IMR-90 (cell line): ENCODE measurements around the gene GPC6. TPM values are rescaled to one million over a fixed set of nuclear protein-coding genes. Genes with fewer than 3 reads are reported as not detected.

Experiments
- ATAC-seq: fragments of 200-7000 bp; cut with Tn5 transposase; 2 replicates; pipeline ENCODE4 v1.9.1; 2020; ENCODE audit warnings: low read depth, mild to moderate bottlenecking, moderate library complexity
- BruUV-seq: library from RNA; stranded (reverse); fragments of 400-500 nt; replicated peaks from 2 replicates; lab custom pipeline; 2021; lab: Mats Ljungman, UMichigan
- CTCF ChIA-PET: fragments of 300-600 bp; formaldehyde crosslinking; extraction: SDS; loops from one replicate; lab custom pipeline; 2021; ENCODE audit warnings: antibody characterized with exemption; lab: Yijun Ruan, JAX
- POLR2A ChIA-PET: fragments of 300-600 bp; sonication (Branson Sonifier 250); formaldehyde crosslinking; loops from one replicate; lab custom pipeline; 2022; ENCODE audit warnings: antibody characterized with exemption; ENCODE audit not compliant: unreplicated experiment; lab: Charles Lee
- DNase-seq: peaks from one replicate; pipeline ENCODE4 v3.0.0; 2013
- H2AFZ ChIP-seq: replicated peaks from 2 replicates; pipeline ENCODE3; 2013; ENCODE audit warnings: low read length, mild to moderate bottlenecking; ENCODE audit not compliant: poor library complexity
- H2AK5ac ChIP-seq: 2 replicates; pipeline ENCODE4 v1.6.1; 2013; ENCODE audit warnings: low read depth, low read length, inconsistent platforms
- H2AK9ac ChIP-seq: replicated peaks from 2 replicates; pipeline ENCODE3; 2013; ENCODE audit warnings: mild to moderate bottlenecking, low read depth, low read length, moderate library complexity; ENCODE audit not compliant: poor library complexity
- H2BK120ac ChIP-seq: 2 replicates; pipeline ENCODE4 v1.6.1; 2013; ENCODE audit warnings: low read depth, low read length, inconsistent platforms
- H2BK15ac ChIP-seq: 3 replicates; pipeline ENCODE4 v1.6.1; 2013; ENCODE audit warnings: low read depth, low read length, inconsistent platforms
- H2BK20ac ChIP-seq: 2 replicates; pipeline ENCODE4 v1.6.1; 2013; ENCODE audit warnings: low read depth, mild to moderate bottlenecking, inconsistent platforms, low read length, moderate library complexity
- H2BK5ac ChIP-seq: 2 replicates; pipeline ENCODE4 v1.6.1; 2013; ENCODE audit warnings: mild to moderate bottlenecking, low read depth, low read length, inconsistent platforms; ENCODE audit not compliant: poor library complexity, severe bottlenecking
- H3K14ac ChIP-seq: replicated peaks from 2 replicates; pipeline ENCODE4 v1.6.1; 2013; ENCODE audit warnings: low read depth, low read length, inconsistent platforms
- H3K18ac ChIP-seq: 2 replicates; pipeline ENCODE4 v1.6.1; 2013; ENCODE audit warnings: low read depth, low read length, control low read depth
- H3K23ac ChIP-seq: 2 replicates; pipeline ENCODE4 v1.6.1; 2013; ENCODE audit warnings: low read depth, low read length, inconsistent platforms
- H3K27ac ChIP-seq: 2 replicates; pipeline ENCODE4 v1.5.1; 2013; ENCODE audit warnings: mild to moderate bottlenecking, control low read depth, low read length; ENCODE audit not compliant: insufficient read depth
- H3K27me3 ChIP-seq: 2 replicates; pipeline ENCODE4 v1.6.1; 2013; ENCODE audit warnings: low read length; ENCODE audit not compliant: control insufficient read depth, insufficient read depth
- H3K36me3 ChIP-seq: 2 replicates; pipeline ENCODE4 v1.6.1; 2013; ENCODE audit warnings: low read length, mixed read lengths; ENCODE audit not compliant: control insufficient read depth, insufficient read depth
- H3K4ac ChIP-seq: 2 replicates; pipeline ENCODE4 v1.6.1; 2013; ENCODE audit warnings: low read depth, low read length, inconsistent platforms
- H3K4me1 ChIP-seq: 2 replicates; pipeline ENCODE4 v1.6.1; 2013; ENCODE audit warnings: low read length, mixed read lengths; ENCODE audit not compliant: control insufficient read depth, insufficient read depth
- H3K4me2 ChIP-seq: 2 replicates; pipeline ENCODE4 v1.6.1; 2013; ENCODE audit warnings: low read depth, mild to moderate bottlenecking, control low read depth, low read length, moderate library complexity
- H3K4me3 ChIP-seq: 2 replicates; pipeline ENCODE4 v1.5.1; 2013; ENCODE audit warnings: low read depth, mild to moderate bottlenecking, control low read depth, low read length, moderate library complexity; ENCODE audit not compliant: insufficient read depth
- H3K56ac ChIP-seq: 2 replicates; pipeline ENCODE4 v1.6.1; 2013; ENCODE audit warnings: low read length, inconsistent platforms; ENCODE audit not compliant: insufficient read depth; ENCODE audit errors: extremely low read depth
- H3K79me1 ChIP-seq, 2 experiments: 2 replicates each; pipeline ENCODE4 v1.6.1; 2013; ENCODE audit warnings: low read length in 2 of 2, inconsistent platforms in 1 of 2, low read depth in 1 of 2
- H3K9ac ChIP-seq: 2 replicates; pipeline ENCODE4 v1.6.1; 2013; ENCODE audit warnings: low read depth, low read length, control low read depth
- H3K9me1 ChIP-seq: 2 replicates; pipeline ENCODE4 v1.6.1; 2013; ENCODE audit warnings: low read length, inconsistent platforms; ENCODE audit not compliant: insufficient read depth
- H3K9me3 ChIP-seq: 2 replicates; pipeline ENCODE4 v1.6.1; 2013; ENCODE audit warnings: low read length; ENCODE audit not compliant: control insufficient read depth, insufficient read depth
- H4K20me1 ChIP-seq: 2 replicates; pipeline ENCODE4 v1.6.1; 2013; ENCODE audit warnings: low read length, inconsistent platforms; ENCODE audit not compliant: insufficient read depth
- H4K5ac ChIP-seq: 2 replicates; pipeline ENCODE4 v1.6.1; 2013; ENCODE audit warnings: mild to moderate bottlenecking, low read depth, low read length, control low read depth
- H4K8ac ChIP-seq, 2 experiments: 2 replicates each; pipeline ENCODE4 v1.6.1; 2013; ENCODE audit warnings: low read depth in 2 of 2, low read length in 2 of 2, control low read depth in 1 of 2, inconsistent platforms in 1 of 2
- H4K91ac ChIP-seq: 2 replicates; pipeline ENCODE4 v1.6.1; 2013; ENCODE audit warnings: low read depth, low read length, inconsistent platforms; ENCODE audit not compliant: insufficient read depth
- BHLHE40 ChIP-seq: fragments of 150-350 bp; IDR thresholded peaks from 2 replicates; pipeline ENCODE4 v1.6.1; 2016; ENCODE audit warnings: mild to moderate bottlenecking, low read depth, low read length
- FOS ChIP-seq: fragments of 150-350 bp; IDR thresholded peaks from 2 replicates; pipeline ENCODE4 v1.6.1; 2016; ENCODE audit warnings: low read depth, low read length
- WGBS, 2 experiments: methylation state at CpG; one replicate each; pipeline versions ENCODE4 v1.1.5 to v1.1.7; 2013; ENCODE audit warnings: missing lambda C conversion rate in 2 of 2; ENCODE audit not compliant: insufficient read length in 1 of 2; ENCODE audit errors: extremely low coverage in 2 of 2; 5-methylcytosine and 5-hydroxymethylcytosine counted together
- dilution Hi-C: fragments of 300-500 bp; cut with HindIII; formaldehyde crosslinking; loops from one replicate; pipeline ENCODE4 v1.14.3; 2018; ENCODE audit warnings: low sequenced_read_pairs; ENCODE audit not compliant: unreplicated experiment
- in situ Hi-C: fragments of 300-500 bp; cut with MboI; formaldehyde crosslinking; loops from 3 replicates; pipeline ENCODE4 v1.14.3; 2019; ENCODE audit warnings: low sequenced_read_pairs, inconsistent platforms, mixed read lengths
- intact Hi-C: fragments of 100-400 bp; cut with micrococcal nuclease; formaldehyde crosslinking; loops from 2 replicates; pipeline ENCODE4 v1.10.0; 2022
- polyA plus RNA-seq, 3 experiments: library from polyadenylated mRNA; depleted of rRNA; stranded (reverse); fragments of >200 nt; gene quantifications; 2 replicates each; pipeline ENCODE4 v1.2.3, GENCODE V29; 2012; ENCODE audit warnings: low replicate concordance in 1 of 3
- total RNA-seq: library from RNA; depleted of rRNA; stranded (reverse); fragments of >200 nt; gene quantifications from 2 replicates; pipeline ENCODE4 v1.2.3, GENCODE V29; 2012
- TF ChIP-seq, protein P1 (sequence below): fragments of 150-350 bp; IDR thresholded peaks from 2 replicates; pipeline ENCODE4 v1.6.1; 2017; ENCODE audit warnings: mild to moderate bottlenecking, antibody characterized with exemption, low read length, low read depth

Gene GPC6
- total and polyA plus RNA-seq, 2 of the 4 experiments (the other 2 are of a cell fraction) = 14.9 to 39.4 TPM

DNA sequence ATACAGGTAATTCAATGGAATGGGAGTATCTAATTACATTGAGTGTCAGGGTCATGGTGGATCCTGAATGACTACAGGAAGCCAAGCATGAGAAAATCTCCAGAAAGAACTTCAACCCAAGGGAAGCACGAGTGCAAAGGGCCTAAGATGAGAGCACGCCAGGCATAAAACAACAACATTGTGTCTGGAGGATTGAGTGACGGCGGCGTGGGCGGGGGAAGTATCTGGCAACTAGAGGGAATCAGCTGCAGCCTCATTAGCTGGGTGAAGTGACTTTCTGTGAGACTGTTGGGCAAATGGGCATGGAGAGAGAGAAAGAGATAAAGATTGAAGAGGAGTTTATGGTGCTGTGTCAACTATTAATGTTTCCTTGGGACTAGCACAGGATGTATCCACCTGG is 194.3 kb downstream of the GPC6 start:
- Histone ChIP-seq H3K4ac (no peak overlapping the region), H2BK15ac (no peak overlapping the region), H3K79me1 (no peaks in the 10 kb centered on the region; a peak in 1 of 4 replicates), H2AK5ac (no peak overlapping the region), H3K27ac (no peak overlapping the region), H4K91ac (no peak overlapping the region), H3K9ac (no peak overlapping the region), H3K23ac (no peak overlapping the region), H4K5ac (no peak overlapping the region), H3K9me1 (no peaks in the 10 kb centered on the region), H4K20me1 (no peaks in the 10 kb centered on the region), H2BK120ac (no peak overlapping the region), H3K9me3 (no peaks in the 10 kb centered on the region), H3K4me1 (no peaks in the 10 kb centered on the region), H3K56ac (no peak overlapping the region), H2AK9ac (no peak overlapping the region), H2BK20ac (no peak overlapping the region), H2AFZ (no peak overlapping the region), H4K8ac (no peak overlapping the region), H3K36me3 (no peaks in the 10 kb centered on the region), H3K4me3 (no peak overlapping the region), H3K4me2 (no peak overlapping the region), H3K27me3 (no peaks in the 10 kb centered on the region), H3K18ac (no peak overlapping the region), H3K14ac (no peak overlapping the region), H2BK5ac (no peak overlapping the region)
- in situ Hi-C loops = no loop called here
- no TSS peak for BruUV-seq
- ATAC-seq = no peak
- TF ChIP-seq BHLHE40 (no peak), FOS (no peak)
- TF ChIP-seq, protein P1, sequence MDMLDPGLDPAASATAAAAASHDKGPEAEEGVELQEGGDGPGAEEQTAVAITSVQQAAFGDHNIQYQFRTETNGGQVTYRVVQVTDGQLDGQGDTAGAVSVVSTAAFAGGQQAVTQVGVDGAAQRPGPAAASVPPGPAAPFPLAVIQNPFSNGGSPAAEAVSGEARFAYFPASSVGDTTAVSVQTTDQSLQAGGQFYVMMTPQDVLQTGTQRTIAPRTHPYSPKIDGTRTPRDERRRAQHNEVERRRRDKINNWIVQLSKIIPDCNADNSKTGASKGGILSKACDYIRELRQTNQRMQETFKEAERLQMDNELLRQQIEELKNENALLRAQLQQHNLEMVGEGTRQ = no peak
- 98% methylated on average over 6 of the region's 6 CpGs; no CpG with 5 or more reads in 1 of the 2 experiments for WGBS, 2 experiments
- ChIA-PET POLR2A (no interaction called here), CTCF (no interaction called here)
- intact Hi-C loops = no loop called here
- no peak for DNase-seq
- dilution Hi-C loops = no loop called here
